Endothelial cell (in vitro differentiated cells): ENCODE data around the gene PHYH. TPM values are rescaled to one million over a fixed set of nuclear protein-coding genes. Genes with fewer than 3 reads are reported as not detected.
"Not testable (repeated sequence)": the region's sequence is repeated elsewhere in the genome, so short reads cannot be mapped to it uniquely, and the experiment has no call there.

ENCODE experiments used
- DNase-seq: peaks from one replicate; pipeline ENCODE4 v3.0.0; 2021; ENCODE audit warnings: low spot score
- H3K27ac Mint-ChIP-seq: one replicate; pipeline ENCODE4 v1.8.0; 2021; ENCODE audit warnings: mixed read lengths, inconsistent platforms; ENCODE audit not compliant: unreplicated experiment
- H3K27me3 Mint-ChIP-seq: one replicate; pipeline ENCODE4 v1.8.0; 2021; ENCODE audit warnings: mild to moderate bottlenecking, moderate library complexity, mixed read lengths, inconsistent platforms; ENCODE audit not compliant: unreplicated experiment
- H3K36me3 Mint-ChIP-seq: one replicate; pipeline ENCODE4 v1.8.0; 2021; ENCODE audit warnings: mild to moderate bottlenecking, low read depth, mixed read lengths, inconsistent platforms; ENCODE audit not compliant: unreplicated experiment
- H3K4me1 Mint-ChIP-seq: one replicate; pipeline ENCODE4 v1.8.0; 2021; ENCODE audit warnings: mild to moderate bottlenecking, mixed read lengths, inconsistent platforms; ENCODE audit not compliant: unreplicated experiment
- H3K4me3 Mint-ChIP-seq: one replicate; pipeline ENCODE4 v1.8.0; 2021; ENCODE audit warnings: mild to moderate bottlenecking, mixed read lengths, inconsistent platforms; ENCODE audit not compliant: unreplicated experiment
- H3K9me3 Mint-ChIP-seq: one replicate; pipeline ENCODE4 v1.8.0; 2021; ENCODE audit warnings: mixed read lengths, inconsistent platforms; ENCODE audit not compliant: unreplicated experiment
- CTCF ChIP-seq: fragments of 200-600 bp; sonication (generic); IDR thresholded peaks from one replicate; pipeline ENCODE4 v1.5.0; 2021; ENCODE audit warnings: antibody characterized with exemption; ENCODE audit not compliant: unreplicated experiment
- total RNA-seq: library from RNA; stranded (reverse); fragmentation: NEBNext Ultra II Directional; extraction: Animal tissue kit (Norgen Biotek cat#: 25700); gene quantifications from one replicate; pipeline ENCODE4 v1.2.1, GENCODE V29; 2021; ENCODE audit not compliant: unreplicated experiment

The PHYH gene
- total RNA-seq, 1 donor from 2014 or later: 10.2 TPM

GRCh38 chr10:13247784-13248183 is 52.1 kb downstream of the PHYH start:
- Mint-ChIP-seq H3K36me3 (no peaks in the 10 kb centered on the region), H3K27me3 (peaks cover 4% of the 10 kb centered on the region), H3K4me3 (no peak overlapping the region), H3K27ac (no peak overlapping the region), H3K4me1 (no peaks in the 10 kb centered on the region), H3K9me3 (no peaks in the 10 kb centered on the region)
- DNase-seq: no peak
- no peak for TF ChIP-seq CTCF

- no peak overlapping the region for H3K27ac Mint-ChIP-seq
Measured at GRCh38 chr10:13247246-13247645, 52.6 kb downstream of the PHYH start.

GRCh38 chr10:13242260-13242659 is 57.6 kb downstream of the PHYH start:
- H3K27me3 Mint-ChIP-seq, H3K4me1 Mint-ChIP-seq, DNase-seq, H3K9me3 Mint-ChIP-seq, H3K4me3 Mint-ChIP-seq, H3K27ac Mint-ChIP-seq, H3K36me3 Mint-ChIP-seq: not testable (repeated sequence)

More at GRCh38 chr10:13247246-13247645, 52.6 kb downstream of the PHYH start:
- no peak for DNase-seq
- no peak for TF ChIP-seq CTCF
- Mint-ChIP-seq H3K4me1 (no peaks in the 10 kb centered on the region), H3K27me3 (peaks cover 4% of the 10 kb centered on the region), H3K4me3 (no peak overlapping the region), H3K9me3 (no peaks in the 10 kb centered on the region), H3K36me3 (no peaks in the 10 kb centered on the region)

GRCh38 chr10:13241613-13242012 is 58.3 kb downstream of the PHYH start:
- H3K27ac Mint-ChIP-seq: no peak overlapping the region
- H3K4me1 Mint-ChIP-seq: no peaks in the 10 kb centered on the region
- H3K36me3 Mint-ChIP-seq: no peaks in the 10 kb centered on the region
- no peak for TF ChIP-seq CTCF
- no peak for DNase-seq
- no peak overlapping the region for H3K4me3 Mint-ChIP-seq
- no peaks in the 10 kb centered on the region for H3K9me3 Mint-ChIP-seq
- no peaks in the 10 kb centered on the region for H3K27me3 Mint-ChIP-seq

GRCh38 chr10:13239923-13240322 is 59.9 kb downstream of the PHYH start:
- Mint-ChIP-seq H3K4me3 (no peak overlapping the region), H3K36me3 (no peaks in the 10 kb centered on the region), H3K27ac (no peak overlapping the region), H3K27me3 (no peaks in the 10 kb centered on the region), H3K9me3 (no peaks in the 10 kb centered on the region), H3K4me1 (no peaks in the 10 kb centered on the region)
- TF ChIP-seq CTCF: no peak
- DNase-seq: no peak
